Erythroblast (primary cell): ENCODE data around the gene CMKLR1.

ENCODE experiments used
- GATA1 ChIP-seq: IDR thresholded peaks from 2 replicates; pipeline ENCODE4 v1.6.1; 2011; ENCODE audit warnings: low read depth, mild to moderate bottlenecking, control low read depth, low read length, moderate library complexity
- POLR2A ChIP-seq: IDR thresholded peaks from 2 replicates; pipeline ENCODE4 v1.6.1; 2011; ENCODE audit warnings: mild to moderate bottlenecking, low read length

DNA sequence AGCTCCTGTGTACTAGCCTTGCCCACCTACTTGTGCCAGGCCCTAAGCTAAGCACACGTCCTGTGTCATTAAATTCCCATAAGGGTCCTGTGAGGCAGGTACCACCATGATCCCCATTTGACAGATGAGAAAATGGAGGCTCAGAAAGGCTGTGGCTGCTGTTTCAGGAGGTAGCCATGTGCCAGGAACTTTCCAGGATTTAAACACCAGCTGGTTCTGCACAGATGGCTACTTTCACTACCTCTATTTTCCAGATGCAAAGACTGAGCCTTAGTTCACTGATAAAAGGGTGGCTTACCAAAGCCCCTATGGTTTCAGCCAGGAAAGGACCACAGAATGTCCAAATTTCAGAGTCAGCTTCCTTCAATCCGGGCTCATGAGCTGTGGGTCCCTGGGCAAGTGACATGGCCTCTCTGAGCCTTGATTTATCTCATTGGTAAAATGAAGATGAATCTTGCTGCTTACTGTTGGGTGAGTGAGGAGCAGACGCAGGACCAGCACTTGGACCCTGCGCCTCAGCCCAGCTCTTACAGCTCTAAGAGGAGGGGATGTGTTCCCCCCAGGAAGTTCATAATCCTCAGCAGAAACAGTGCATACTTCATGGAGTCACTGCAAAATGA, 23.5 kb downstream of the CMKLR1 start:
- TF ChIP-seq POLR2A (no peak), GATA1 (no peak)
